A549 (cell line): ENCODE measurements around the gene NR2E1. TPM values are rescaled to one million over a fixed set of nuclear protein-coding genes. Genes with fewer than 3 reads are reported as not detected.

ENCODE experiments used
- ATAC-seq, 2 experiments: fragments of 200-7000 bp in 1 of 2; fragments of >200 bp in 1 of 2; cut with Nextera tagmentation in 1 of 2; cut with Tn5 transposase in 1 of 2; 3 replicates each; pipeline versions ENCODE4 v1.8.0 to v1.9.1; 2018 to 2020; ENCODE audit warnings: mild to moderate bottlenecking in 1 of 2, moderate library complexity in 1 of 2
- CTCF ChIA-PET: fragments of 300-600 bp; sonication (Branson Sonifier 250); formaldehyde crosslinking; extraction: SDS; loops from one replicate; lab custom pipeline; 2021; ENCODE audit warnings: antibody characterized with exemption, inconsistent platforms; lab: Yijun Ruan, JAX
- POLR2A ChIA-PET: fragments of 350-600 bp; formaldehyde crosslinking; extraction: SDS; loops from one replicate; lab custom pipeline; 2021; ENCODE audit warnings: antibody characterized with exemption, inconsistent platforms; lab: Yijun Ruan, JAX
- DNase-seq, 2 experiments: peaks; one replicate each; pipeline versions ENCODE4 v3.0.0 to v3.0.0-alpha.2; 2011 to 2016; ENCODE audit warnings: low read depth in 1 of 2, low spot score in 1 of 2
- FAIRE-seq: peaks from 2 replicates; lab custom pipeline; 2011; peaks lifted over from hg19 to GRCh38; lab: Jason Lieb, UNC
- H3K27ac ChIP-seq, 2 experiments: fragments of >200 bp; sonication (Bioruptor Twin); formaldehyde crosslinking; 3 replicates each; pipeline ENCODE4 v1.5.1; 2016 to 2017
- H3K4me1 ChIP-seq: fragments of >200 bp; sonication (Bioruptor Twin); formaldehyde crosslinking; 3 replicates; pipeline ENCODE4 v1.6.1; 2016
- H3K4me2 ChIP-seq: fragments of >200 bp; sonication (Bioruptor Twin); formaldehyde crosslinking; 3 replicates; pipeline ENCODE4 v1.6.1; 2016
- H3K4me3 ChIP-seq: fragments of >200 bp; sonication (Bioruptor Twin); formaldehyde crosslinking; 3 replicates; pipeline ENCODE4 v1.5.1; 2016
- H3K9me3 ChIP-seq: fragments of >200 bp; sonication (Bioruptor Twin); formaldehyde crosslinking; 3 replicates; pipeline ENCODE4 v1.6.1; 2016
- CTCF ChIP-seq: fragments of >200 bp; sonication (Bioruptor Twin); formaldehyde crosslinking; IDR thresholded peaks from 3 replicates; pipeline ENCODE4 v1.5.1; 2016
- FOXS1 ChIP-seq: fragments of 250-450 bp; sonication (Bioruptor Pico); IDR thresholded peaks from 2 replicates; pipeline ENCODE4 v1.5.0; 2020; ENCODE audit warnings: mild to moderate bottlenecking, moderate library complexity
- GATA3 ChIP-seq: IDR thresholded peaks from 2 replicates; pipeline ENCODE4 v1.6.1; 2012; ENCODE audit warnings: borderline replicate concordance
- KDM1A ChIP-seq: fragments of 200-600 bp; sonication (generic); IDR thresholded peaks from 2 replicates; pipeline ENCODE4 v1.6.1; 2016; ENCODE audit warnings: low read depth, mild to moderate bottlenecking
- MYC ChIP-seq: IDR thresholded peaks from 2 replicates; pipeline ENCODE4 v1.6.1; 2012; ENCODE audit warnings: mild to moderate bottlenecking, inconsistent platforms, low read length, improper control_type of control experiment, borderline replicate concordance
- NFE2L2 ChIP-seq: fragments of 150-350 bp; conservative IDR thresholded peaks from 2 replicates; pipeline ENCODE4 v1.6.1; 2014; ENCODE audit warnings: low read length
- NR3C1 ChIP-seq: fragments of >200 bp; sonication (Bioruptor Twin); formaldehyde crosslinking; IDR thresholded peaks from 3 replicates; pipeline ENCODE4 v1.6.1; 2017
- POLR2A ChIP-seq: IDR thresholded peaks from 2 replicates; pipeline ENCODE4 v1.6.1; 2012; ENCODE audit warnings: mild to moderate bottlenecking, low read length
- POLR2AphosphoS2 ChIP-seq: conservative IDR thresholded peaks from 2 replicates; pipeline ENCODE4 v1.6.1; 2012; ENCODE audit warnings: low read length, improper control_type of control experiment, inconsistent platforms
- RAD21 ChIP-seq, 2 experiments: fragments of >200 bp in 1 of 2; sonication (Bioruptor Twin) in 1 of 2; formaldehyde crosslinking in 1 of 2; IDR thresholded peaks in 1 of 2; conservative IDR thresholded peaks in 1 of 2; 2 replicates in 1 of 2; 3 replicates in 1 of 2; pipeline ENCODE4 v1.6.1; 2012 to 2018; ENCODE audit warnings: inconsistent platforms in 1 of 2
- RARB ChIP-seq: fragments of 250-450 bp; sonication (Bioruptor Pico); IDR thresholded peaks from 2 replicates; pipeline ENCODE4 v1.8.0; 2021; ENCODE audit warnings: mild to moderate bottlenecking, moderate library complexity
- TP53 ChIP-seq: fragments of 250-450 bp; sonication (Bioruptor Pico); IDR thresholded peaks from 2 replicates; pipeline ENCODE4 v1.5.0; 2021; ENCODE audit warnings: mild to moderate bottlenecking, moderate library complexity
- ZC3H11A ChIP-seq: fragments of 450-650 bp; IDR thresholded peaks from 2 replicates; pipeline ENCODE4 v1.6.1; 2014; ENCODE audit warnings: antibody characterized with exemption, mild to moderate bottlenecking
- ZFP36 ChIP-seq: fragments of 450-650 bp; IDR thresholded peaks from 2 replicates; pipeline ENCODE4 v1.6.1; 2014; ENCODE audit warnings: borderline replicate concordance; ENCODE audit not compliant: partially characterized antibody
- WGBS: methylation state at CpG from one replicate; pipeline ENCODE4 v1.1.6; 2017; ENCODE audit errors: missing lambda C conversion rate; 5-methylcytosine and 5-hydroxymethylcytosine counted together
- polyA plus RNA-seq, 4 experiments: library from polyadenylated mRNA; depleted of rRNA in 3 of 4; stranded (reverse); fragments of >200 nt; fragmentation: RNase III in 1 of 4; extraction: RNeasy Plus Mini Kit Qiagen cat#74134 plus additional on column Dnase treatment in 1 of 4; gene quantifications; 2 replicates in 3 of 4; 3 replicates in 1 of 4; pipeline ENCODE4 v1.2.3, GENCODE V29; 2011 to 2017
- TF ChIP-seq, protein P1 (sequence below): IDR thresholded peaks from 2 replicates; pipeline ENCODE4 v1.6.1; 2012
- TF ChIP-seq, protein P2 (sequence below): IDR thresholded peaks from 2 replicates; pipeline ENCODE4 v1.6.1; 2012; ENCODE audit warnings: low read depth, borderline replicate concordance

NR2E1 gene
- polyA plus RNA-seq, 2 of the 4 experiments (the other 2 are of a cell fraction), result 0.03 TPM; not detected in 1

DNA sequence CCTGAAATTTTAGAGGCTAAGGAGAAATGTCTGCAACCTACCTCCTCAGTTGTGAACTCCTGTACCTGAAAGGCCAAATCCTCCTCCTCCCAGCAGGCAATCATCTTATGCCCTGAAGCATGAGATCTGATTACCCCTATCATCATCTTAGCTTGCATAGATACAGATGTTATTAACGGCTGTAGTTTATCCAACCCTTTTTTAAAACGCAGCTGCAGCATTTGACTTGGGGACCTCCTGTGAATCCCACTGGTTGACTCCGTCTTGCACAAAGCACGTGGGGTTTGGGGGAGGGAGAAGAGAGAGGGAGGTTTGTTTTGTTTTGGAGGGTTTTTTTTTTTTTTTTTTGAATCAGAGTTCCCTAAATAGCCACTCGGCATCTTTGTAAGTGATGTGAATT lies 5.8 kb upstream of the NR2E1 start:
- FAIRE-seq, result no peak
- 39% methylated on average over 5 of the region's 5 CpGs for WGBS

GRCh38 chr6:108161724-108162282 lies 4.0 kb upstream of the NR2E1 start:
- FAIRE-seq, result no peak

More for the DNA sequence above, 5.8 kb upstream of the NR2E1 start:
- Histone ChIP-seq H3K4me3 (no peak overlapping the region), H3K4me1 (peaks cover 6% of the 10 kb centered on the region; the same call in 1 of the 3 replicates), H3K9me3 (no peaks in the 10 kb centered on the region; the same call in 2 of the 3 replicates), H3K4me2 (no peak overlapping the region)
- CTCF ChIA-PET, result interaction anchor here (1.3 kb wide), 1 partner anchor 13 kb away, joined by 3 read pairs; no protein-coding TSS in a partner anchor
- DNase-seq (no peak), ATAC-seq (no peak)
- TF ChIP-seq FOXS1 (CRISPR knock-in tag) (no peak), ZC3H11A (no peak), GATA3 (no peak), MYC (no peak), RARB (CRISPR knock-in tag) (no peak), POLR2AphosphoS2 (no peak)
- TF ChIP-seq, protein P1, sequence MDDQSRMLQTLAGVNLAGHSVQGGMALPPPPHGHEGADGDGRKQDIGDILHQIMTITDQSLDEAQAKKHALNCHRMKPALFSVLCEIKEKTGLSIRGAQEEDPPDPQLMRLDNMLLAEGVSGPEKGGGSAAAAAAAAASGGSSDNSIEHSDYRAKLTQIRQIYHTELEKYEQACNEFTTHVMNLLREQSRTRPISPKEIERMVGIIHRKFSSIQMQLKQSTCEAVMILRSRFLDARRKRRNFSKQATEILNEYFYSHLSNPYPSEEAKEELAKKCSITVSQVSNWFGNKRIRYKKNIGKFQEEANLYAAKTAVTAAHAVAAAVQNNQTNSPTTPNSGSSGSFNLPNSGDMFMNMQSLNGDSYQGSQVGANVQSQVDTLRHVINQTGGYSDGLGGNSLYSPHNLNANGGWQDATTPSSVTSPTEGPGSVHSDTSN, result no peak
- TF ChIP-seq, all 56 proteins: peak for 0
- H3K27ac ChIP-seq, result no peak overlapping the region
- POLR2A ChIA-PET, result no interaction called here

DNA sequence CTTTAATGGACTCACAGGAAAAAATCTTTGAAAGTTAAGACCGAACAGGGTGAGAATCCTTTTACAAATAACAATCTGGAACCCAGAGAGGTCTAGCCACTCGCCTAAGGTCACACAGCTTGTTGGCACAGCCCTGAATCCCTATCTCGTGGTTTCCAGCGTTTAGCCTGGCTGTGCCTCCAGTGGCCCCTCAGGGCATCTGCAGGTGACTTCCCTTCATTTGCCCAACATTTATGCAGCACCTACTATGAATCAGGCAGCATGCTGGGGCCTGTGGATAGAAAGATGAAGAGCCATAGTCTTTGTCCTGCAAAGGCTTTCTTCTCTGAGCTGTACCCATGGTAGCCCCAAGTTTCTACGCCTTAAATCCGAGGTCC lies 2.6 kb upstream of the NR2E1 start:
- H3K27ac ChIP-seq, result no peak overlapping the region
- 8% methylated on average over 4 of the region's 6 CpGs for WGBS
- no peak for FAIRE-seq
- no peaks in the 10 kb centered on the region for H3K9me3 ChIP-seq
- no peaks in the 10 kb centered on the region; the same call in 2 of the 3 replicates for H3K4me1 ChIP-seq
- ChIA-PET POLR2A (no interaction called here), CTCF (interaction anchor here (1.2 to 1.6 kb wide), 3 partner anchors 13 to 49 kb away, joined by 3 to 5 read pairs (median 5); no protein-coding TSS in a partner anchor)
- ATAC-seq, result peak; percentile 64 to 68; a peak in 5 of 6 replicates
- no peak overlapping the region for H3K4me3 ChIP-seq
- no peak overlapping the region for H3K4me2 ChIP-seq
- DNase-seq, result peak in 1 of 2 experiments; percentile 36
- peak; percentile 83 for TF ChIP-seq ZFP36
- no peak for TF ChIP-seq NFE2L2
- TF ChIP-seq, all 56 proteins: peak for 1

More at GRCh38 chr6:108161724-108162282, 4.0 kb upstream of the NR2E1 start:
- H3K4me3 ChIP-seq, result no peak overlapping the region
- ChIA-PET POLR2A (no interaction called here), CTCF (interaction anchor here (1.5 to 1.6 kb wide), 2 partner anchors 15 to 48 kb away, joined by 5 read pairs; no protein-coding TSS in a partner anchor)
- peaks cover 6% of the 10 kb centered on the region; the same call in 1 of the 3 replicates for H3K4me1 ChIP-seq
- no peak for ATAC-seq
- no peak for TF ChIP-seq NR3C1
- 27% methylated on average over 3 of the region's 3 CpGs for WGBS
- H3K4me2 ChIP-seq, result no peak overlapping the region
- H3K27ac ChIP-seq, result no peak overlapping the region
- no peaks in the 10 kb centered on the region; the same call in 2 of the 3 replicates for H3K9me3 ChIP-seq
- DNase-seq, result no peak

- TF ChIP-seq RAD21 (conservative IDR thresholded peaks at IDR 0.05 in 1 of 2, IDR thresholded peaks at IDR 0.05 in 1 of 2), result no peak
- TF ChIP-seq, protein P2, sequence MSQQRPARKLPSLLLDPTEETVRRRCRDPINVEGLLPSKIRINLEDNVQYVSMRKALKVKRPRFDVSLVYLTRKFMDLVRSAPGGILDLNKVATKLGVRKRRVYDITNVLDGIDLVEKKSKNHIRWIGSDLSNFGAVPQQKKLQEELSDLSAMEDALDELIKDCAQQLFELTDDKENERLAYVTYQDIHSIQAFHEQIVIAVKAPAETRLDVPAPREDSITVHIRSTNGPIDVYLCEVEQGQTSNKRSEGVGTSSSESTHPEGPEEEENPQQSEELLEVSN, result no peak
- no peak for TF ChIP-seq POLR2A
- no peak for TF ChIP-seq CTCF
- TF ChIP-seq, protein P1, result no peak
- no peak for TF ChIP-seq KDM1A
- no peak for TF ChIP-seq NR3C1
- TF ChIP-seq TP53, result no peak
- TF ChIP-seq, all 56 proteins: peak for 0
- 48% methylated on average over 34 of the region's 41 CpGs for WGBS
- Histone ChIP-seq H3K4me3 (no peak overlapping the region), H3K4me1 (no peaks in the 10 kb centered on the region; the same call in 2 of the 3 replicates), H3K27ac (no peak overlapping the region), H3K9me3 (no peaks in the 10 kb centered on the region), H3K4me2 (peak overlapping the region; percentile 83; the same call in 2 of the 3 replicates)
- ATAC-seq (peak in 1 of 2 experiments; percentile 22; a peak in 2 of 6 replicates), DNase-seq (no peak), FAIRE-seq (no peak)
- ChIA-PET CTCF (interaction anchor here (1.2 to 1.6 kb wide), 3 partner anchors 13 to 50 kb away, joined by 3 to 5 read pairs (median 5); no protein-coding TSS in a partner anchor), POLR2A (no interaction called here)
Measured at GRCh38 chr6:108163644-108164542, 1.9 kb upstream of the NR2E1 start.
